ENCODE measurements around the gene METAP1D. TPM values are rescaled to one million over a fixed set of nuclear protein-coding genes. Genes with fewer than 3 reads are reported as not detected.

METAP1D gene
- total and polyA plus RNA-seq, 8 donors: 2.9 to 16.2 (median 4.7) TPM

GRCh38 chr2:172095146-172095904 lies 95.6 kb downstream of the METAP1D start:
- 1 to 3% (median 2%) methylated on average over 43 to 51 of the region's 51 CpGs for whole genome bisulfite sequencing, 5 donors
- intact Hi-C loops (cut with DNase I; ENCODE audit: low total_unique reads): no loop called here
- Histone ChIP-seq H3K9me3 (no peaks in the 10 kb centered on the region), H3K4me1 (peaks cover 47 to 65% (median 54%) of the 10 kb centered on the region in 4 donors), H3K36me3 (no peaks in the 10 kb centered on the region), H3K4me3 (peak overlapping the region; percentile 31 to 57 (median 41)), H3K27me3 (peaks cover 72 to 100% (median 99%) of the 10 kb centered on the region in 3 donors), H3K27ac (no peak overlapping the region)
- no peak for TF ChIP-seq POLR2AphosphoS5 (IDR thresholded peaks at IDR 0.05)
- TF ChIP-seq CTCF (IDR thresholded peaks at IDR 0.05): no peak
- TF ChIP-seq POLR2A (IDR thresholded peaks at IDR 0.05): no peak
- no peak for TF ChIP-seq EP300 (IDR thresholded peaks at IDR 0.05)
- peak; percentile 54 to 84 for DNase-seq

DNA sequence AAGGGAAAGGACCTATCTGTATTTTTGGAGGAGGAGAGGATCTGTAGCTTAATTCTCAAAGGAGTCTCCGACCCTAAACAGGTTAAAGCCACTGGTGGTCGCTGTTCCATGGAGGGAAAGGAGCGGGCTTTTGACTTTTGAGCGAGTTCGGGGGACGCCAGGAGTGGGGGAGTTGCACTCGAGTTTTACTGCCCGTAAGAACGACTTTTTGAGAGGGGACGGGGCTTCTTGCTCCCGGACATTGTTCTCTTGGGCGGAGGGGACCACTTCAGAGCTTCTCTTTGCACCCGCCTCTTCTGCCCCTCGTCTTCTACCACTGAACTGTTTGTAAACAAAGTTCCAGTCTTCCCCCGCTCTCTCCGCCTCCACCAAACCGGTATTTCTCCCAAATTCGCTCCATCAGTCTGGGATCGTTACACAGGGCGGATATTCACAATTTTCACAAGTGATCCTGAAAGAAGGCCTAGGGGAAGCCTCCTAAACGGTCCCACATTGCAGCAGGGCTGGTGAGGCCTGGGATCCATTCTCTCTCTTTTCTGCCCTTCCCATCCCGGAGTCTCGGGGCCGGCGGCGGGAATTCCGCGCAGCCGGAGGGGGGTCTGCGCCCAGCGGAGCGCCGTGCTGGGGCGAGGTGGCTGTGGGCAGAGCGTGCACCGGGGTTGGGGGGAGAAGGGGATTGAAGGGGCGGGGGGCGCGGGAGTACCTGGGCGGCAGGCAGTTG lies 96.3 kb downstream of the METAP1D start:
- Histone ChIP-seq H3K27me3 (peaks cover 70 to 100% (median 99%) of the 10 kb centered on the region in 3 donors), H3K36me3 (no peaks in the 10 kb centered on the region), H3K4me3 (peak overlapping the region; percentile 15 to 57 (median 41)), H3K4me1 (peaks cover 54 to 73% (median 61%) of the 10 kb centered on the region in 4 donors), H3K27ac (no peak overlapping the region), H3K9me3 (no peaks in the 10 kb centered on the region)
- 4 to 10% (median 8%) methylated on average over 32 to 40 of the region's 40 CpGs for WGBS, 5 donors
- intact Hi-C loops (cut with DNase I; ENCODE audit: low total_unique reads): no loop called here
- DNase-seq: peak in 1 of 2 donors; percentile 33
- TF ChIP-seq CTCF (IDR thresholded peaks at IDR 0.05) (no peak), EP300 (IDR thresholded peaks at IDR 0.05) (no peak), POLR2AphosphoS5 (IDR thresholded peaks at IDR 0.05) (no peak), POLR2A (IDR thresholded peaks at IDR 0.05) (no peak)

- peak in 1 of 2 donors; percentile 75 for DNase-seq
- no peak for TF ChIP-seq EP300 (IDR thresholded peaks at IDR 0.05)
- TF ChIP-seq POLR2A (IDR thresholded peaks at IDR 0.05): no peak
- TF ChIP-seq POLR2AphosphoS5 (IDR thresholded peaks at IDR 0.05): no peak
- TF ChIP-seq CTCF (IDR thresholded peaks at IDR 0.05): no peak
- H3K4me3 ChIP-seq: peak overlapping the region; percentile 15 to 57 (median 24)
- H3K4me1 ChIP-seq: peaks cover 63 to 81% (median 70%) of the 10 kb centered on the region in 4 donors
- no peaks in the 10 kb centered on the region for H3K9me3 ChIP-seq
- peaks cover 77 to 100% (median 100%) of the 10 kb centered on the region in 3 donors for H3K27me3 ChIP-seq
- 2 to 5% (median 4%) methylated on average over 43 to 55 of the region's 55 CpGs for WGBS, 5 donors
- H3K36me3 ChIP-seq: no peaks in the 10 kb centered on the region
- intact Hi-C loops (cut with DNase I; ENCODE audit: low total_unique reads): no loop called here
- no peak overlapping the region for H3K27ac ChIP-seq
Observed at GRCh38 chr2:172096626-172097547, 97.1 kb downstream of the METAP1D start.

Measured in stomach (tissue), 9 donors.